ENCODE results near the gene MEF2C.

The MEF2C gene

DNA sequence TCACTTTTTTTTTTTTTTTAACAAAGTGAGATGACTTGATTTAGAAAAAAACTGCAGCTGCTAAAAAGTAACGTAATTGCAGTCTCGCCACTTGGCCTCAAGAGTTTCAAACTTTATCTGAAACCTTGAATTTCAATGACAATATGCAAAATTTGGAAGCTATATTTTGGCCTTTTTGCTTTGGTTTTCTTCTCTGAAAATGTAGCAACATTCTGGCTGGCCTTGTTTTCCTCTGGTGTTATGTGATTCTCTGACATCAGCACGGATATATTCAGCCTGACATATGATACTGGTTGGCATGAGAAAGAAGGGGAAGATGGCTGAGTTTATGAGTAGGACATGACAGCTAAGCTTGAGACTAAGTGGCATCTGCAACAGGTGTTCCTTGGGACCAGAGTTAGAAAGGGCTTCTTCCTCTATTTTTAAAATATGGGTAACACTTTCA, 136.5 kb downstream of the MEF2C start:
- no peak for DNase-seq

DNA sequence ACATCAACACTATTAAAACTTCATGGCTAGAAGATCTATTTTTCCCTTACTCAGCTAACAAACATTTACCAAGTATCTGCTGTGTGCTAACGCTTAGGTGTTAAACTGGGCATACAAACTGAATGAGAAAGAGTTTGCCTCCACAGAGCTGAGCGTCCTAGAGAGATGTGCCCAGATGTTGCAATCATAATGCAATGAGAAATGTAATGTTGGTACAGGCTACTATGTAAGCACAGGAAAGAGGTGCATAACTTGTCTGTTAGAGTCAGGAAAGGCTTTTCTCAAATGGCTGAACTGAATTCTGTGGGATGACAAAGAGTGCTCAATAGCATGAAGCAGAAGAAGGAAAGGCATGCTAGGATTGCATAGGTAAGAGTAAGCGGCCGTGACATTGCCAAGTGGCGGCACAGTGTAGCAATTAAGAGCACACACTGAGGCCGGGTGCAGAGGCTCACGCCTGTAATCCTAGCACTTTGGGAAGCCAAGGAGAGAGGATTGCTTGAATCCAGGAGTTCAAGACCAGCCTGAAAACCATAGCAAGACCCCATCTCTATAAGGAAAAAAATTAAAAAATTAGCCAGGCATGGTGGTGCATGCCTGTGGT, 137.8 kb downstream of the MEF2C start:
- no peak for DNase-seq

DNA sequence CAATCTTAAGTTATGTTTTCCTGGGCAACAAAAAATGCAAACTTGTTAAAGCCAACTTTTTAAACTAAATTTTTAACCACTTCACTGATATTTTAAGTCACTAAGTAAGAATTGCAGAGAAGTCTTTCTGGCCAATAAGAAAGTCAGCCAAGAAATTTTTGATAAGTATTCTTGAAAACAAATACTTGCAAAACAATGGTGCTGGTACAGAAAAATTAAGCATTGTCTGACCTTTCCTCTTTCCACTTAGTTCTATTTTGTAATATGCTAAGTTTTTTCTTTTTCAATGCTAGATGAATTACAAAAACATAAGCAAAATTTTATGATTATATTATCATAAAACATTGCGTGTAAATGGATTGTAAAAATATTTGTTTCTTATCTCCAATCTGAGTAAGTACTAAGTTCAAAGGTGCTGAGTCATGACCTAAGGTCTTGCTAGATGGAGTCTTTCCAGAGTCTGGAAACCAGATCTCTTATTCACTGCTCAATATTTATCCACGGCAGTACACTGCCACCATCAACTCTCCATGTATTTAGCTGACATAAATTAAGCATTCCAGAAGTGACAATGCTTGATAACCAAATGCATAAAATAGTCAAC, 139.7 kb downstream of the MEF2C start:
- DNase-seq: no peak

DNA sequence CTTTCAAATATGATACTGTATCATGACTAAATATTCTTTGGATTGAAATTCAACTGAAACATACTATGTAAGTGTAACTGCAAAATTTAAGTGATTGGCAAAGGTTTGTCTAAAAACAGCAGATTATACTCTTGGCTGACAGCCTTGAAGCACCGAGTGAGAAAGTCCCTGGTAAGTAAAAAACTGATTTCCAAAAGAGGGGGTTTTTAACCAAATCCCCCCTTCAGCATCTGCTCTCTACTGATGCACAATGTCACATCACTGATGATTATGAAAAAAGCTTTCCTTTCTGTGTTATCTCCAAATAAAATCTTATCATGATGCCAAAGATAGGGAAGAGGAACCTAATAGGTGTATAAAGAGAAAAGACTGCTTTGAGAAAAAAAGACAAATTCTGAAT, 141.0 kb downstream of the MEF2C start:
- DNase-seq: no peak

DNA sequence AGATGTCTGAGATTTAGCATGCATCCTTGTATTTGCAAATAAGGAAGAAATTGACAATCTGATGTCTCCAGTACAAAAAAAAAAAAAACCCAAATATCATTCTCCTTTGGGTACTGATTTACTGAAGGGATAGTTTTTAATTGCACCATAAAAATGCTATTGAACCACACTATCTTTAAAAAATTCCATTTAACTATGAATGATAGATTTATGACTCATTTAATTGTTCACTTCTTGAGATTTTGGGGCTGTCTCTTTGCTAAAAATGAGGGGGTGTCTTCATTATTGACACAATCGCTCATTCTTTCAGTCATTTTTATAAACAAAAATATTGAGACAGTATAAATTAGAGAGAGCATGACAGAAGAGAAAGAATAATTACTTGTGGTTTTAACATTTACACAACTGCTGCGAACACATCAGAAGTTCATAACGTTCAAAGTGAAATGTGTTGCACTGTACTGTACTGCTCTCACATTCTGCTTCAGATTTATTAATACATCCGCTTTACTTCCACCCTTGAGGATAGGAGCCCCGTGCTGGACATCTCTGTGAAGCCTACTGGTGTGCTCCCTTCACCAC, 142.3 kb downstream of the MEF2C start:
- no peak for DNase-seq

DNA sequence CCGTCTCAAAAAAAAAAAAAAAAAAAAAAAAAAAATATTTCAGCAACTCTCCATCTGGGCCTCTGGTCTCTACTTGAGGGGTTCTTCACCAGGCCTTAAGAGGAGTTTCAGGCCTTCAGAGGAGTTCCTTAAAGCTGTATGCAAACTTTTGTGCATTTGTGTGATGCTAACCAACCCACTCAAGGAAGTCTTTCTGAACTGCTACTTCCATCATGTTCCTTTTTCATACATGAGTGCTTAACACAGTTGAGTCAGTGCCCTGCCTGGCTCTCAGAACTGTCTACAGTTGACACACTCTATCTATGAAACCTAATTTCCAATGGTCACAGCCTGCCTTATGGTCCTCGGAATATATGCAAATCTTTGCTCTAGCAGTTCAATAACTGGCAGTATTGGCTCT, 146.5 kb downstream of the MEF2C start:
- no peak for DNase-seq

DNA sequence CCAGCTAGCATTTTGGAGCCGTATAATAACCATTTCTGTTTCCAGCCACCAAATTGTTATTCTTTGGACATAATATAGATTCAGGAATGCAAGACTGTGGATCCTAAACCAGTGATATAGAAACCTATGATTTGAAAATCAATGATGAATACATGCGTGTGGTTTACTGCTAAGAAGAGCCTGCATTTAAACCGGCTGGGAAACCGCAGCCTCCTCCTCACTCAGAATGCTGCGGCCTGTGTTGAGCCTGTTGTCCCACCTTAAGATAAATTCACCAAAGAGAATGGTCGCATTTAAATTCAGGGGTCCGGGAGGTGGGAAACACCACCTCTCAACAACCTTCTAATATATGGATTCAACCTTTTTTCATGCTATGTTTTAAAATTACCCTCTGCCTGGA, 148.0 kb downstream of the MEF2C start:
- DNase-seq: no peak

DNA sequence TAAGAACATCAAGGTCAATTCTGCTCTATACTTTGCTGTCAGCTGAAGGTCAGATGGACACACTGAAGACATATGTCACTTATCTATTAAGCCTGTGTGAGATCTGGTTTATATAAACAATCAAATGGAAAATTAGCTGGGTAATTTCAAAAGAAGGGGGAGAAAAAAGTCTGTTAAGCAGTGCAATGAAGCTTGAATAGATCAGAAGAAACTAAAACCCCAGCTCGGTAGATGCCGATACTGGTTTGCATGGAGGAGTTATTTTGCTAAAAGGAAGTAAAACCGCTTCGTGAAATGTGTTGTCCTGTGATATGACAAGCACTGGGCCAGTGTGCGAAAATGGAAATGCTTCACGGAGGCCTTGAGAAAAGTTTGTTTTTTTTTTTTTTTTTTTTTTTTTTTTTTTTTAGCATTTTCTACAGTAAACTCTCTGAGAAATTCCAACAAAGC, 148.8 kb downstream of the MEF2C start:
- no peak for DNase-seq

DNA sequence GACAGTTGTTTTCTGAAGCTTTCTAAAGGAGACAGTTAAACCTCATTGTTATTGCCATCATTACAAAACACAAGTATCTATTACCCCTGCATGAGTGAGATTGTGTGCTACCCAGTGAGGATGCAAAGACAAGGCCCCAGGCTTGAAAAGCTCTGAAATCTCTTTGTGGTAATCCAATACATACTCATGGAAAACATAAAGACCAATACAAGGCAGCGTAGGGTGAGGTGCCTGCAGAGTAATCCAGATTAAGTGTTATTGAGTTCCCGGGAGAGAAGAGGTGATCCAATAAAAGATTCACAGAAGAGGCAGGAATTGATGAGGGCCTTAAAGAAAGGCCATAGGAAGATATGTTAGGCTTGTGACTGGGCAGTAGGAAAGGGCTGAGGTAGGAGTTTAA, 150.1 kb downstream of the MEF2C start:
- no peak for DNase-seq

DNA sequence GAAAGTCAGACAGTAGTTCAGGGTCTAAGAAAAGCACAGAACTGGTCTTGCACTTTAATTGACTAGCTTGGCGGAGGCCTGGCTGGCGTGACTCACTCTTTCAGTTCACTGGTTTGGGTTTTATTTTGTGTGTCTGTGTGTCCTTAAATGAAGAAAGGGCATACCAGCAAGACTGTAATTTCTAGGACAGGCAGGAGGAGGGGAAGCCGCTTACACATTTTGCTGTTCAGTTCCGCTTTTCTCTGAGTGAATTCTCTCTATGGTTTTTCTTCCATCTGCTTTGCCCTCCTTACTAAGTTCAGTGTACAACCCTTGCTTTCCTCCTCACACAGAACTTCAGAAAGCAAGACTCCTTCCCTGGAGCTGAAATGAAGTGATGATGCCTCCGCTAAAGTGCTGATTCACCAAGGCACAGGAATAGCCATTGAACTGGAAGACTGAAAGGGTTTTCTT, 150.8 kb downstream of the MEF2C start:
- DNase-seq: no peak

DNA sequence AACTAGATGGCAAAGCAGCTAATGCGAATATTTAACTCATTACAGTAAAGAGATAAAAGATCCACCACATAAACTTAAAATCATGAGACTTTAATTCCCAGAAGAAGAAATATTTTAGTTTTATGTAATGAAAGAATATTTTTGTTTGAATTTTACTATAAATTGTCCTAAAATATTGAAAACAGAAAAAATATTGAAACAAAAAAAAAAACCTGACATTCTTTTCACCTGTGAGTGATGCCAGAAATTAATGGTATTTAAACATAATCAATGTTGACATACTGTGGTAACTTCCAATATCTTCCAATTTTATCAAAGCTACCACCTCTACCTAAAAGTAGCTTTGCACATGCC, 153.2 kb downstream of the MEF2C start:
- no peak for DNase-seq

DNA sequence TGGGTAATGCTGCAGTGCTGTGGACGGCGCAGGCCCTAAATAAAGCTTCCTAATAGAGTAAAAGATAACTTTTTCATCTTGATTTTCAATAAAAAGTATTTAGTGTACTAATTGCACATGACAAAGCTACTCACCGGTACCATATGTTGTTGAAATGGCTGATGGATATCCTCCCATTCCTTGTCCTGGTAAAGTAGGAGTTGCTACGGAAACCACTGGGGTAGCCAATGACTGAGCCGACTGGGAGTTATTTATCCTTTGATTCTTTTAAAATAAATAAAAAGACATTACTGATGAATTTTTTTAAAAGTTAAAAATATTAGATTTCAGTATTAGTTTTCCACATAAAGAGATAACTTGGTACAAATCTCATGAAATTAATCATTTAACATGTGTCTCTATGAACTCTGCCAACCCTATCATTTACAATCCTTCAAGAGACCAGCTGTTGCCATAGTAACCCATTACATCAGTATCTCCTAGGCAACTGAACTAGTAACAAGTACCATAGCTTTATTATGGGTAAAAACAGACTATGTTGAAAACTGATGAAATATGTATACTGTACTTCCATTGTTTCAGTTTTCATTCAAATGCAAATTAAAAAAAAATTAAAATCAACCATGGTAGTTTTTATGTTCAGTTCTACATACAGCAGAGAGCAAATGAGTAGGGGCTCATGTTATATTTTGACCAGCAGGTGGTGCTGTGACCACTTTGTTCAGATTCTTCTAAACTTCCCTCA, 153.7 kb downstream of the MEF2C start:
- no peak for DNase-seq

DNA sequence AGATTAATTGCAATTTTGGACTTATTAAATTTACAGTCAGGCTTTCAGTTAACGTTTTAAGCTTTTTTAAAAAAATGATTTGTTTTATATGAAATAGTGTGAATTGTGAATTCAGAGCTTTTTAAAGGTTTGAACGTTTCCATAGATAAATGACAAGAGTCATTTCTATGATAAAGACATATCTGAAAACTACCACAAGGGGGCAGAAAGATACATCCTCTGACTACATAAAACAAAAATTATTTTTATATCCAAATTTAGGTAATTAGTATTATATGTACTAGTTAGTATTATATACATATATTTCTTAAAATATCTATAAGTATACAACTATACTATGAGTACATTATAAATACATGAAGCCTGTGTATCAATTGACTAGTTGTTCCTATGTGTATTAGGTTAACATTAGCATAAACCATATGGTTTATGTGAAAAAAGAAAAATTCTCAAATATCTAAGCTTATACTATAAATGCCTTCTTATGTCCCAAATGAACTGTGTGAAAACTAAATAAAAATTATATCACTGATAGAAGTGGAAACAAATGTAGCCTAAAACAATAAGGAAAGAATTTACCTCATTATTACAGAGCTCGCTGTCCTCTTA, 155.2 kb downstream of the MEF2C start:
- DNase-seq: no peak

DNA sequence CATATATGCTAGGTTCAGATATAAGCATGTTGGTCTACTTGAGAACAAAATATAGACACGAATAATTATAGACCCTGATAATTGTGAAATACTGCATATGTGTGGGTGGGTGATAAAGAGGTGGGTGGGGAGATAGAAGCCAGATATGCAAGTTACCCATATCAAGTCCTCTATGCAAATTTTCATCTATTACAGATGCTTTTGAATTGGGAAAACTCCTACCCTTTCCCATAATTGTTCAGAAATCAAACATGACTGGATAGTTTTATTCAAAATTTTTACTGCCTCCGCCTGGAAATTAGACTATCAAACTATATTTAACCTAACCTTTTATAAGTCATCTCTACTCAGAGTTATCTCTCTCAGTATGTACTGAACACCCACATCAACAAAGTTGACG, 157.5 kb downstream of the MEF2C start:
- DNase-seq: no peak

DNA sequence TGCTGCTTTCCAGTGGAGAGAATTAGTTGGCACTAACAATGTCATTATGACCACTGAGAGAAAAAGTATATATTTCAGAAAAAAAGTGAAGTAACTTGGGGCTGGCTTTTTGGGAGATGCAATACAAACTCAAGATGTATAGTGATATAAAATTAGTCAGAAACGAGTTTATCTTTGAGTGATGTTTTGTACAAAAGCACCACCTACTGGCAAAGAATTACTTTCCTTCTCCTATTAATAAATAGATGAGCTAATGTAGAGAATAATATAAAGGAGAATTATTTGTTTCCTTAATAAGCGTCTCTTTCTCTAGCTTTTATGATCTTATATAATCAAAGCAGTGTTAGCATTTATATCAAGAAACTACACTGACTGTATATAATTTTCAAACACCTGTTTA, 158.8 kb downstream of the MEF2C start:
- DNase-seq: no peak

DNA sequence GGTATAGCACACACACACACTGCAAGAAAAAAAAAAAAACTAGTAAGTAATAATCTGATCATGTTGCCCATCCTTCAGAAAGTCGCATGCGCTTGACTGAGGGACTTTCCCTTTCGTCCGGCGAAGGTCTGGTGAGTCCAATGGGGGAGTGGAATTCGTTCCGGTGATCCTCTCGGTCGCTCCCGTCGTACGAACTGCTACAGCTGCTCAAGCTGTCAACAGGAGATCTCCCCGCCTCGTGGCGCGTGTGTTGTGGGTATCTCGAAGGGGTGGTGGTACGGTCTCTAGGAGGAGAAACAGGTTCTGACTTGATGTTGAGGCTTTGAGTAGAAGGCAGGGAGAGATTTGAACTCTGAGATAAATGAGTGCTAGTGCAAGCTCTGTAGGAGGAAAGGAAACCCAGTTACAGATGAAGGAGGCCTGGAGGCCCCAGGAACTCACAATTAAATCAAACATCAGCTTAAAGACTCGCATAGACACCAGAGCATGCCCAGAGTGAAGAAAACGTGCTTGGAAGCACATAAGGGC, 160.4 kb downstream of the MEF2C start:
- DNase-seq: no peak

DNA sequence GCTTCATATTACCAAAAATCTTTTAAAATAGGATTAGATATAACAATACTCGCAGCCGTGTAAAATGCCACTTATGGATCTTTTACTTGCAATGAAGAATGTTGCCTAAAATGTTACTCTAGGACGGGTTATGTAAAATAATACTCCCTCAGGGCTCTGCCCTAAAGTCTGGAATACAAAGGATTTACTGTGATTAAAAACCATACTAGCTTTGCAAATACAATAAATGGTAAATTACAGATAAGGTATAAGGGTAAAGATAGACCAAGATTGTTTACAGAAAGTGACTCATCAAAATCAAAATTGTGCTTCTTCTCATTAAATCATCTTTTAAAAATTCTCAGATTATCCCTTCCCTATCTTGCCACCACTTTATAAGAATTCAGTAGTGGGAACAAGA, 163.6 kb downstream of the MEF2C start:
- DNase-seq: no peak

DNA sequence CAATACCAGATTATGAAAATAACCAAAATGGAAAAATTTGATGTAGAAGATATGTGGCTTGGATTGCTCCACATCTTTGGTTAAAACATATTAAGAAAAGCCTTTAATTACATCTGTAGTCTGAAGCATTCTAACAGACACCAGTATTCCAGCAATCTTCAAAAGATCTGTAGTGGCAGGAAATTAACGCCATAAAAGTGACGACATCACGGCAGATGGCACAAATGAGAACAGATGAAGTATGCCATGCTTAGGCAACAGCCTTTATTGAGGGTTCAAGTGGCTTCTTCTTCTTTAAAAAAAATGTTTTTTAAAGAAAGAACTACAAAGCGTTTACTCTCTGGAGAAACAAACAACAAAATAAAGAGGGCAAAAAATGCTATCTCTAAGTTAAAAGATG, 164.2 kb downstream of the MEF2C start:
- DNase-seq: no peak

DNA sequence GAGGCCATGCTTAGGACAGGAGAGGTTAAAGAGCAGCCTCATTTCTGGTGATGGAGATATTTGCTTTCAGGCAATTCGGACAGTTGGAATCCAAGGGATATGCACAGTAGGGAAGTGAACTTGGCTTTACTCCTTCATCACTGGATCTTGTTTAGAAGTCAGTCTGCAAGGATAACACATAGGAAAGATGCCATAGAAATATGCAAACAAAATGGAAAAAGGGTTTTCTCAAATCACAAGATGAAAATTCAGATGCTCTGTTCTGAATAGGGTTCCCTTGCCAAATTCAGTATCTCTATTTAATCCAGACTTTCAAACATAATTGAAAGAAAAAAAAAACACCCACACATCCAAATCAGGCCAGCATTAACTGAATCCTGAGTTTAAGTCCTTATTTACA, 166.9 kb downstream of the MEF2C start:
- DNase-seq: no peak

DNA sequence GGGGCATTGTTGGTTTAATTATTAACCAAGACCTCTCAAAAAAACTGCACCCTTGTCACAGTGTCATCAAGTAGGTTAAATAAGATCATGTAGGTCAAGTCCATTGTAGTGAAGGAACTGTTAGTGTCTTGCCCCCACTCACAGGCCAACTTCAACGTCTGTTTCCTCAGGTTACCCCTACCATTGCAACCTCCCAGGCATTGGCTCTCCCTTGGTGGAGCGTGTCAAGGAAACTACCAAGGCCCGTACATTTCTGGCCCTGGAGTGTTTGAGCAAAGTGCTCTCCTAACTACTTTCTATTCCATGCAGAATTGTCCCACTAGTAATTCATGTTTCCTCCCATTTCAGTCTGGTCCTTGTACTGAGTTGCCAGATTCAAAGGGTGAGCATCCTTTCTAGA, 167.5 kb downstream of the MEF2C start:
- DNase-seq: no peak

DNA sequence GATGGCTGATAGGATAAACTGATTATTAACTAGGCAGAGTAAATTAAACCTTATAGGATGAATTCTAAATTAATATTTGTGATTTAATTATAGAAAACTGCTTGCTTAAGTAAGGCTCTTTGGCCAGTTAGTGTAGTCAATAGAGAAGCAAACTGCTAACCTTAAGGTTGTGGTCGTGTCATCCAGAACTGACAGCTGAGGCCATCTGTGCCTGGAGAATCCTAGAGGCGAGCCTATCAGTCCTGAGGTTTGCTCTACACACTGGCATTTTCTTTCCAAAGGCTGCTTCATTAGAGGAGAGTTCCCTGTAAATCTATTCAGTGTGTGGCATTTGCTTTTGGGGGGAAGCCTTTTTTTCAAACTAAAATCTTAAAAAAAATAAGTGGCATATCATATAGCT, 169.2 kb downstream of the MEF2C start:
- DNase-seq: no peak

DNA sequence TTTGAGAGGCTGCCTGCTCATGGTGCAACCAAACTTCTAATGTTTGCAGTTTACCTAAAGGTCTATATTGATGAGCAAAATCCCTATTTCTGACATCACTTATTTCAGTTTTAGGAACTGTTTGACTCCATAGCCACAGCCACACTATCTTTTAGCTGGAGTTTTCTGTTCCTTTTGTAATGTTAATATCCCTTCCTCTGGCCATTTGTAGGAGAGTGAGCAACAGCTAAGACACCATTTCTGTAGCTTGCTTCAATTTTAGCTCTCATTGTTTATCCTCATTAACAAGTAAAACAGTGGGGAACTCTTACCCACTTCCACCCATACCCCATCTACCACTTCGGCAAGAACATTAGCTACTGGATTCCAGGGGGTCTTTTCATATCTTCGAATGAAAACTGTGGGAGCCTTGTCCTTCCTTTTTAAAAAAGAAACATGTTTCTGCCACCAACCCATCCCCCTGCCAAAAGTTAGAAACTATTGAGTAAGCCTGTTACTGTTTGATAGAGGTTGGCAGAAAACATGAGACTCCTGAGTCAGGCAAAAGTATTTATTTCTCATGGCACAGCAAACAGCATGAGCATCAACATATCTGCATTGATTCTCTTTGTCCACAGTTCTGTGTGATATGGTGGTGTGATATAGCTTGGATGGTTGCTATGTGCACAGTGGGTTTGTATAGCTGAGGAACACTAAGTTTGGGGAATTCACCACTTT, 174.1 kb downstream of the MEF2C start:
- DNase-seq: no peak

DNA sequence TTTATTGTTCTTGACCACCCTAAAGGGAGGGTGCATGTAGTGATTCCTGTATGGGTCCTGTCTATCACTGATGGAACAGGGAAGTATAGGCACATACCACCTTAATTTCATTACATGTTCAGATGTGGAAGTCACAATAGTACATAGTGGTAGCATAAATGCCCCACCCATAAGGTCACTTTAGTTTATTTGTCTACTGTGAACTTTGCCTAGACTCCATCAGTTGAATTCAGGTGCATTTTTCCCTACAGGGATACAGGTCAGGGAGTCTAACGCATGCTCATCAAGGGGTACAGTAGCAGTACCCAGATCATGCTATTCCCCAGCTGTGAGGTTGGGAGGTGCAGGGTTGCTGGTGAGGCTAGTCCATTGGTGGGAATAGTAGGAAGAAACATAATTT, 175.0 kb downstream of the MEF2C start:
- no peak for DNase-seq

Measured in NK-92 treated with Interleukin-12 subunit alpha and Interleukin-12 subunit beta, amount 100 ng/mL, for 24 hours (cell line).